NCI-H524 (cell line): ENCODE measurements around the gene GRAMD4.

Experiments
- DNase-seq, 2 experiments: peaks; one replicate each; lab custom pipeline; 2025; lab: John Stamatoyannopoulos, UW

Gene GRAMD4

DNA sequence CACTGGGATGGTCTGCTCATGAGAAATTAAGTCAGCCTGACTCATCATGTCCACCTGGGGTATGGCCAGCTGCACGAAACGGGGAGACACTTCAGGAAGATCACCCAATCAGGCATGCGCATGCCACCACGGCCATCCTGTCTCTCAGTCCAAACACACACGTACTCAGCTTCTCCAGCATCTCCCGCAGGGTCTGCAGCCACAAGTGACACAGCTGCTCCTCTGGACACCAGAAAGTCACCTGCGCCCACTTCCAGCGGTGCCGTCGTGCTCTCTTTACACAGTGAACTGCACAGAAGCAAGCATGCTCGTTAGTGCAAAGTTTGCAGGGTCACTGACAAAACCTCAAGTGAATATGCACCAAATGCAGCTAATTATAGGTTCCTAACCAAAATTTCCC is 99.7 kb downstream of the GRAMD4 start:
- DNase-seq: no peak

DNA sequence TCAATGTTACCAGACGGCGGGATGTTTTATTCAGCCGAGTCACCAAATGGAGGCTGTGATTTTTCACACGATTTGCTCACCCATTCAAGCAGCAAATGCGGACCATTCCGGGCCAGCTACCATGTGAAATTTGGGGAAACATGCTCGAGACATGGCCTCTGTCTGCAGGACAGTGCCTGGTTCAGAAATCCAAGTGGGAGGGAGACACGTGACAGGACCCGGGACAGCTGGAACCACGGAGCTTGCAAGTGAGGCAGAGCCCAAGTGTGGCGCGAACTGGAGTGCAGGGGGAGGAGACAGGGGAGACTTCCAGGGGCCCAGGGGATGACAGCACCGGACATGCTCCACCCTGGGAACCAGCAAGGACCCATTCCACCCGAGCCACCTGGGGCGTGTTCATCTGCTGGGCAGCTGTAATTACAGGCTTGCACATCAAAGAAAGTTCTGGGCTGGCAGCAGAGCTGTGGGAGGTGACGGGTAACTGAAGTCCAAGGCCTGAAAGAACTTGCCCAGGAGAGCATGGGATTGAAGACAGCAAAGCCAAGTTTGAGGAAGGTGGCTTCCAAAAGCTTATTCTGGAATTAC is 101.4 kb downstream of the GRAMD4 start:
- DNase-seq: no peak

DNA sequence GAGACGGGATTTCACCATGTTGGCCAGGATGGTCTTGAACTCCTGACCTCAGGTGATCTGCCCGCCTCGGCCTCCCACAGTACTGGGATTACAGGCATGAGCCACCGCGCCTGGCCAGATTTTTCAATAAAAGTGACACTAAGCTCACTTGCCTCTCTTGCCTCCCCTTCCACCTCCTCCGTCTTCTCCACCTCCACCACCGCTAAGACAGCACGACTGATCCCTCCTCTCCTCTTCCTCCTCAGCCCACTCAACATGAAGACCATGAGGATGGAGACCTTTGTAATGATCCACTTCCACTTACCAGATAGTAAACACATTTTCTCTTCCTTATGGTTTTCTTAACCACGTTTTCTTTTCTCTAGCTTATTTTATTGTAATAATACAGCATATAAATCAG is 103.7 kb downstream of the GRAMD4 start:
- DNase-seq: no peak

DNA sequence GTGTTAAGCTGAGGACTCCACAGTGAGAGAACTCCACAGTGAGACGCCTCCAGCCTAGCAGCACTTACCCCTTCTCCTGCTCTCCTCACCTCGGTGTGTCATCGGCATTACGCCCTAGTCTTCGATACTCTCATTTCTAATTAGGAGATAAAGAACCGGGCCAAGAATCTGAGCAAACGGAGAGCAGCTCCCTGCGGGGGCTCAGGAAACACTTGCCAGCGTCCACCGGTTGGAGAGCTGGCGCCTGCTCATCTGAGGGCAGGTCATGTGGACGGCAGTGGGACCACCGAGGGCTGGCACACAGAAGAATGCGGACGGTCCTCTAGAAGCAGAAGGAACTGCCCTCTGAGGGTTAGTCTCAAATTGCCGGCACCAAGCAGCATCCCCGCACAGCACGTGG is 104.9 kb downstream of the GRAMD4 start:
- DNase-seq: no peak

DNA sequence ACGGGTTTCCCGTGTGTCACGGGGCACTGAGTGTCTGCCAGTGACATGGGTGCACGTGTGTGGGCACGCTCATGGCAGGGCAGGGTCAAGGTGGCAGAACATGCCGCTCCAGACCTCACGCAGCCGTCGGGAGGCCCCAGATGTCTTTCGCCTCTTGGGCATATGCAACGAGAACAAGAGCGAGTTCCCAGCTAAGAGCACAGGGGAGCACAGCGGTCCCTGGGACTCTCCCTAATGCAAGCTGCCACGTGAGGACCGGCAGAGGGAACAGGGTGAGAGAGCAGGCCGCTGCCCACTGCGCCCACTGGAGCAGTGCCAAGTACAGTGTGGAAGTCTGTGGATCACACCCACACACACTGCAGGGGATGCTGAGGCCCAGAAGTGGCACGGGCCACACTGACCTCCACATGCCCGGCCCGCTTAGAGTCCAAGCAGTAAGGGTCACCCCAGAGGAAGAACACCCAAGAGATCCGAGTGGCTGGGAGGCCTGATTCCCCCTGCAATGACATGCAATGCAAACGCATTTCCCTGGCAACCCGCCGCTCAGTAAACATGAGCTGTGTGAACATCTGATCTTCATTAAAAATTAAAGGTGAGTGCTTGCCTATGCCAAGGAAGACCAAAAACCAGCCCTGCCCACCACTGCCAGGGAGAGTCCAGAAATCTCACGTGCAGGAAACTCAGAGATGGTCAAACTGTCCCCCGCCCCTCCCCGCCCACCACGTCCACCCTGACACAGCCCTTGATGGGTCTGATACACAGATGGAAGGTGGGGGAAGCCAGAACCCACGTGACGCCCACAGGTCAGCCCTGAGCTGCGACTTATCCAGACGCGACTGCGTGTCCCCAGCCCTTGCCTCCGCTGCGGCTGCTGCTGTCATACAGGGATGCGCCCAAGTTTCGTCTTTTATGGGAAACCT is 106.1 kb downstream of the GRAMD4 start:
- no peak for DNase-seq

DNA sequence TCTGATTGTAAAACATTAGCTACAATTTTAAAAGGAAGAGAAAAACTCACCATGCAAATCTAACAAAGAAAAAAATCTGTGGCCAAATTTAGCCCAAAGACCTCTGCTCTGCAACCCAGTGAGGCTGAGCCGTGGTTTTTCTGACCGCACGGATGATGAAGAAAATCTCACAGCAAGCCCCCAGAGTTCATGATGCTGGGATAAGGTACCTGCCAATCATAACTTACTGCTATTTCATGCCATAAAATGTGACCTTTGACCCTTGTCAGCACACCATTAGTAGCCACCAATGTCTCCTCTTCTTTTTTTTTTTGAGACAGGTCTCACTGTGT is 106.8 kb downstream of the GRAMD4 start:
- no peak for DNase-seq

DNA sequence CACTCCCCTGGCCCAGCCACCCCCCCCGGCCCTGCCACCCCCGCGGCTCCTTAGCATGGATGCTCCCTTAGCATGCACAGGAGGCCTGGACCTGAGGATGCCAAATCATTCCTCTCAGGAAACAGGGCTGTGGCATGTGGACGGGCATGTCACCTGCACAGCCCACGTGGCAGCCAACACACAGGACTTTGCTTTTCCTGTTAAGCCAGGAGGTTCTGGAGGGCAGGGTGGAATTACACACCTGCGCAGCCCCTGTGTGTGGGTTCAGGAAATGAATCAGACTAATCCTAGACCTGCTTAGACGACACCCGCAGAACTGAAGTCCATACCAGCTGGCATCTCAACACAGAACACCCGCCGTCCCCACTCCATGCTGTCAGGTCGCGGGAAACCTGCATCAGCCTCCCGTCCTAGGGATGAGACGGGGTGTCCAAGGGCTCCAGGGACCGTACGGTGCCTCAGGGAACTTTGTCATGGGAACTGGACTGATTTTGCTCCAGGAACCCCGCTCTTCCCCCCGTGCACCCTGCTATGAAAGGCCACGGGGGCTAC is 107.7 kb downstream of the GRAMD4 start:
- DNase-seq: no peak

DNA sequence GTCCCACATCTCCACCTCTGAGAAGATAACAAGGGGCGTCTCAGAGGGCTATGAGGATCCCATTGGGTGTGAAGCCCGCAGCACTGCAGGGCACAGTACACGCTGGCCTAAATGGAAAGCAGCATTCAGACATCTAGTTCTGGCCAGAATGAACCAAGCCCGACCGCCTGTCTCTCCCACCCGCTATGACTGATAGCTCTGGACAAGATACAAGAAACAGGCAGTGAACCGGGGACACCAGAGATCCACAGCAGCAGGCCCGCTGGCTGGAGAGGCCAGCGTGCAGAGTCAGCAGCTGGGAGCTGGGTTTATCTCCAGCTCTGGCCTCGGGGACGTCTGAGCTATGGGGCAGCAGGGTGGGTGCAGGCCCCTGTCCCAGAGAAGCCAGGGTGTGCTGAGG is 108.3 kb downstream of the GRAMD4 start:
- no peak for DNase-seq
